NK-92 (cell line): ENCODE data around the gene LENG8.
"Not testable (repeated sequence)": the region's sequence is repeated elsewhere in the genome, so short reads cannot be mapped to it uniquely, and the experiment has no call there.

Experiments
- DNase-seq: peaks from one replicate; lab custom pipeline; 2025; ENCODE audit not compliant: unreplicated experiment; lab: John Stamatoyannopoulos, UW

The LENG8 gene

GRCh38 chr19:54460230-54461005, 11.4 kb downstream of the LENG8 start:
- no peak for DNase-seq

GRCh38 chr19:54461210-54461609, 12.2 kb downstream of the LENG8 start:
- no peak for DNase-seq

GRCh38 chr19:54461613-54462012, 12.6 kb downstream of the LENG8 start:
- no peak for DNase-seq

- DNase-seq, result no peak
Measured at GRCh38 chr19:54462047-54462654, 13.2 kb downstream of the LENG8 start.

GRCh38 chr19:54462655-54463530, 13.9 kb downstream of the LENG8 start:
- DNase-seq, result no peak

- peak; percentile 69 for DNase-seq
Measured at GRCh38 chr19:54463531-54464043, 14.6 kb downstream of the LENG8 start, which contains the start of gene LENG9. TSS of gene LENG9 (minus strand) at chr19:54463778. CDS start at chr19:54463526, 252 bp downstream.

- no peak for DNase-seq
Measured at GRCh38 chr19:54464044-54464629, 15.1 kb downstream of the LENG8 start.

- no peak for DNase-seq
Measured at GRCh38 chr19:54464630-54465425, 15.8 kb downstream of the LENG8 start.

- no peak for DNase-seq
Measured at GRCh38 chr19:54465426-54466109, 16.6 kb downstream of the LENG8 start.

GRCh38 chr19:54466110-54466480, 17.1 kb downstream of the LENG8 start:
- not testable (repeated sequence) for DNase-seq

- no peak for DNase-seq
Measured at GRCh38 chr19:54469496-54469934, 20.5 kb downstream of the LENG8 start.

- no peak for DNase-seq
Measured at GRCh38 chr19:54470276-54470887, 21.4 kb downstream of the LENG8 start.

- no peak for DNase-seq
Measured at GRCh38 chr19:54470991-54471782, 22.2 kb downstream of the LENG8 start.

- no peak for DNase-seq
Measured at GRCh38 chr19:54473071-54473891, 24.3 kb downstream of the LENG8 start, which contains the start of gene CDC42EP5. TSS of gene CDC42EP5 (minus strand) at chr19:54473296. CDS start at chr19:54465547, 7,749 bp downstream.

GRCh38 chr19:54473892-54474372, 24.9 kb downstream of the LENG8 start:
- DNase-seq, result no peak

GRCh38 chr19:54475706-54476105, 26.7 kb downstream of the LENG8 start:
- no peak for DNase-seq

- DNase-seq, result no peak
Measured at GRCh38 chr19:54477650-54478049, 28.7 kb downstream of the LENG8 start.
